IPS-20b (cell line): ENCODE results near the gene CGB3.
"Not testable (repeated sequence)": the region's sequence is repeated elsewhere in the genome, so short reads cannot be mapped to it uniquely, and the experiment has no call there.

Experiments used
- H3K27ac ChIP-seq: one replicate; pipeline ENCODE4 v1.5.1; 2013; ENCODE audit warnings: low read length
- H3K27me3 ChIP-seq: 2 replicates; pipeline ENCODE4 v1.6.1; 2013; ENCODE audit warnings: mild to moderate bottlenecking, low read length, inconsistent platforms; ENCODE audit not compliant: insufficient read depth
- H3K36me3 ChIP-seq: 2 replicates; pipeline ENCODE4 v1.6.1; 2013; ENCODE audit warnings: low read depth, mild to moderate bottlenecking, inconsistent platforms, low read length, moderate library complexity; ENCODE audit not compliant: insufficient read depth
- H3K4me1 ChIP-seq: 2 replicates; pipeline ENCODE4 v1.6.1; 2013; ENCODE audit warnings: mild to moderate bottlenecking, control low read depth, inconsistent platforms, low read length, moderate library complexity; ENCODE audit not compliant: insufficient read depth
- H3K4me3 ChIP-seq: 2 replicates; pipeline ENCODE4 v1.5.1; 2013; ENCODE audit warnings: mild to moderate bottlenecking, low read length, inconsistent platforms
- H3K9ac ChIP-seq: 2 replicates; pipeline ENCODE4 v1.6.1; 2013; ENCODE audit warnings: low read depth, mild to moderate bottlenecking, inconsistent platforms, low read length, moderate library complexity
- H3K9me3 ChIP-seq: 2 replicates; pipeline ENCODE4 v1.6.1; 2013; ENCODE audit warnings: mild to moderate bottlenecking, low read depth, low read length, inconsistent platforms; ENCODE audit not compliant: insufficient read depth

Gene CGB3

DNA sequence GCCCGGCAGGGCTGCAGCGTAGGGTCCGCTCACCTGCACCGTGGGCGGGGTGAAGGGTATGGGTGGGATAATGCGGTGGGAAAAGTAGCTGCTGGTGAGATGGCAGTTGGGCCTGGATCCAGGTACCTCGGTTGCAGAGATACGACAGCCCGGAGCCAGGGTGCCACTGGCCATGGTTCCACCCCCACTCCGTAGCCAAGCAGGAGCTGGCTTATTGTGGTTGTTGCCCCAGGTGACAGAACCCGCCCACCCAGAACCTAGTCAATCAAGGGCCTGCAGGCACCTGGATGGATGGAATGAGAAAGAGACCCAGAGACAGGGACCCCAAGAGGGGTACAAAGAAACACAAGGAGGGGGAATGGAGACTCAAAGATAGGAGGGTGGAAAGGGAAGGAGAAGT is 3.8 kb downstream of the CGB3 start:
- H3K4me1 ChIP-seq, result no peaks in the 10 kb centered on the region; the same call in 1 of the 2 replicates
- peaks cover 11% of the 10 kb centered on the region for H3K36me3 ChIP-seq
- H3K27me3 ChIP-seq, result peaks cover 47% of the 10 kb centered on the region
- no peaks in the 10 kb centered on the region for H3K9me3 ChIP-seq
- H3K9ac ChIP-seq, result no peak overlapping the region
- H3K27ac ChIP-seq, result no peak overlapping the region
- no peak overlapping the region for H3K4me3 ChIP-seq

DNA sequence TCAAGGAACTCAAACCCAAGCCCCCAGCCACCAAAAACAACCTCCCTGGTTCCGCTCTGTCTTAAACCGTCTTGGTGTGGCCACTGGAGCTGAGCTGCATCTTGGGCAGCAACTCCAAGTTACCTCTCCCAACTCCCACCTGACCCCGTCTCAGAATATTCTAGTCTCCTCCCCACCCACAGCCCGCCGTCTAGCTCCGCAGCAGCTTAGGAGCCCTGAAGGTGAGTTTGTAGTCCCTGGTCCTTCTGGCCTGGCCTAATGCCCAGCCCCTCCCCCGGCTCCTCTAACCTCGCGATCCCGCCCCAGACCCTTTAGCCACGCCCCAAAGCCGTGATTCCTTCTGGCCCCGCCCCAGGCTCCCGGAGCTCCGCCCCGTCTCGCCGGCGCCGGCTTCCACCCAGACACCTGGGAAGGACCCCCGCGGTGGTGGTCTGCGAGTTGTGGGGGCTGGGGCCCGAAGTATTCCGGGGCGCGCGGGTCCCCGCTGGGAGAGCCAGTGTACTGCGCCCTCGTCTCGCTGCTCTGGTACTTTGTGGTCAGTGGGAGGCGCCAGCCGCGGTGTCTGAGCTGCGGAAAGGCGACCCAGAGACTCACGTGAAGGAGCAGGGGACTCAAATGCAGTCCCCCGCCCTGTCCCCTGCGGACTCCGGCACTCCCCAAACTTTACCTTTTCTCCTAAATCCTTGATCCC is 4.7 kb downstream of the CGB3 start:
- no peak overlapping the region; the same call in 1 of the 2 replicates for H3K4me3 ChIP-seq

DNA sequence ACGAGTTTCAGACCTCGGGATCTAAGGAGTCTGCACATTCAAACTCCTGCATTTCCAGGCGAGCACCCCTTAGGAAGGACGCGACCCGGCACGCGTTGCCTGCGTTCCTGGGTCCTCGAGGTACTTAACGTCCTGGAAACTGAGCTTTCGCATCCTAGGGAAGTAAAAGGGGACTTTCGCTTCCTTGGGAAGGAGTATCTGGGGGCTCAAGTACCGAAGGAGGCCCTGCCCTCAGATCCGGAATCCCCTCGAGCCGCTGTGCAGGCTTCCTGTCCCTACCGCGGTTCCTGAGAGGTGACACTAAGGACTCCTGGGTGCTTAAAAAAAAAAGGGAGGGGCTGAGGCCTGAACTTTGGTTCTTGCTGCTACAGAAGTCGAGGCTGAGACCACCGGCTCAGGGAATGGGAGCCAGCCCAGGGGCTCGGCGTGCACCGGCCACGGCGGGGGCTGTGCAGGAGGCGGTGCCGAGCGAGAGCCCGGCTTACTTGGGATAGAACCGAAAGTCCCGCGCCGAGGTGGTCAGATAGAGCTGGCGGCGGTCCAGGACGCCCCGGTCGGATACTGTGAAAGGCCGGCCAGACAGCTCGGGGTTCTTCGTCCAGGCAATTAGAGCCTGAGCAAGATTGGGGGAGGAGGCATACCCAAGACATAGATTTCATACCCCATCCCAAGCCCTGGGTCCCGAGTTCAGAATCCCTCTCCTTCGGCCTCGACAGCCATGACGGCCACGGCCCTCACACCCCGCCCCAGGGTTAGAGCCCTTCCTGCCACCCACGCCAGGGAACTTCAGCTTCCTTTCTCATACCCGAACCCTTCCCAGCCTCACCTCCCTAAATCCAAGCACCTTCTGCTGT is 5.5 kb downstream of the CGB3 start:
- H3K27ac ChIP-seq, result not testable (repeated sequence)
- peak overlapping the region; percentile 50; the same call in 1 of the 2 replicates for H3K4me3 ChIP-seq

More for the DNA sequence above, 4.7 kb downstream of the CGB3 start:
- no peaks in the 10 kb centered on the region; the same call in 1 of the 2 replicates for H3K4me1 ChIP-seq
- peaks cover 21% of the 10 kb centered on the region for H3K36me3 ChIP-seq
- H3K9me3 ChIP-seq, result no peaks in the 10 kb centered on the region
- no peak overlapping the region for H3K9ac ChIP-seq
- H3K27me3 ChIP-seq, result peaks cover 47% of the 10 kb centered on the region
- no peak overlapping the region for H3K27ac ChIP-seq

DNA sequence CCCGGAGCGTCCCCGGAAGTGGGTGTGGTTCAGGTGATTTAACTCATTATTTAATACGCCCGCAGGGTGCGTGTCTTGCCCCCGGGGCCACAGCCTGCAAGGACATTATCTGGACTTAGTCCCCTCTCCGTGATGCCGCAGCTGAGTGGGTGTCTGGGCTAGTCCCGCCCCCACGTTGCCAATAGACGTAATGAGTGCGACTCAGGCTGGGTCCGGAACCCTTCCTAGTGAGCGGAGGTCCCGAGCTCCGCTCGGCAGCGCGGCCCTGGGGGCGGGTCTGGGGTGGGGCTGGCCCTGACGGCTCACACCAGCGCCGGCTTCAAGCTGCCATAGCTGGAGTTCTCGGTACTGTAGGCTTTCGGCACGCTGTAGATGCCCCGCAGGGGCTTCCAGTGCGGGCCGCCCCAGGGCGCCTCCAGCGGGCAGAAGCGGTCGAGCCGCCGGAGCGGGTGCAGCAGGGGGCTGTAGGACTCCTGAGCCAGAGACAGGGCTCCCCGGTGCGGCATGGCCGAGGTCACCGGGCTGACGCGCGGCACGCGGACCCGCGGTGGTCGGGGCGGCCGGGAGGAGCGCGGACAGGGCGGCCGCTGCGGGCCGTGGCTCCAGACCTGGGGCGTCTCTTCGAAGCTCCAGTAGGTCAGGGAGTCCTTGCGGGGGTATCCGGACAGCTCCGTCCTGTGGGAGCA is 6.3 kb downstream of the CGB3 start:
- peaks cover 47% of the 10 kb centered on the region for H3K27me3 ChIP-seq
- no peak overlapping the region for H3K27ac ChIP-seq
- peaks cover 34% of the 10 kb centered on the region for H3K36me3 ChIP-seq
- H3K4me1 ChIP-seq, result no peaks in the 10 kb centered on the region; the same call in 1 of the 2 replicates
- H3K9ac ChIP-seq, result no peak overlapping the region; the same call in 1 of the 2 replicates
- peak overlapping the region; percentile 50; the same call in 1 of the 2 replicates for H3K4me3 ChIP-seq
- no peaks in the 10 kb centered on the region for H3K9me3 ChIP-seq

More for the DNA sequence above, 5.5 kb downstream of the CGB3 start:
- not testable (repeated sequence) for H3K9me3 ChIP-seq, H3K9ac ChIP-seq, H3K4me1 ChIP-seq
- H3K27me3 ChIP-seq, result peaks cover 47% of the 10 kb centered on the region
- H3K36me3 ChIP-seq, result peaks cover 28% of the 10 kb centered on the region

DNA sequence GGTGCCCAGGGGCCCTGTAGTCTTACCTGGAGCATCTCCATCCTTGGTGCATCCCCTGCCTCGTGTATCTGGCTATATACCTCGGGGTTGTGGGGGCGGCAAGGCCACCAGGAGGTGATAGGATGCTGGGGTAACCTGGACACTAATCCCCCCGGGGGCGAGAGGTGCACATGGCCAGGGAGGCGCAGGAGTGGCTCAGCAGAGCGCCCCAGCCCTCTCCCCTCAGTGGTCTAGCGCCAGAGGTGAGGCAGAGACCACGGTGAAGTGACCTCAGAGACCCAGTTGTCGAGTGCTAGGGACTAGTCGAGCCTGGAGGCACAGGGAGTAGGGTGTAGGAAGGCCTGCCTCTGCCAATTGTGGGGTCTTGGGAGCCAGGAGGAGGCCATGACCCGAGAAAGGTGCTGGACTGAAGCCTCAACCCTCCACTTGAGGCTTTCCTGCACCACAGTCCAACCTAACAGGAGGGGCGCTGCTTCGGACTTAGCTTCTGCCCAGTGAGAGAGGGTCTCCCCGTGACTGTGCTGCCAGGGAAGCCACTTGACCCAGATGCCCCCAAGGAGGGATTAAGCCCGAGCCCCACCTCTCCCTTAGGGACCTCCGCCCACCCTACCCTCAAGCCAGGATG is 7.0 kb downstream of the CGB3 start, which contains the start of gene LHB:
Gene LHB (minus strand): TSS at position 51 of the 625 bp plus-strand sequence. CDS start 10 bp downstream, at position 41.
- Histone ChIP-seq H3K27me3 (peaks cover 46% of the 10 kb centered on the region), H3K36me3 (peaks cover 40% of the 10 kb centered on the region), H3K4me1 (no peaks in the 10 kb centered on the region; the same call in 1 of the 2 replicates), H3K9me3 (no peaks in the 10 kb centered on the region), H3K4me3 (peak within 1 kb of the TSS; percentile 50; the same call in 1 of the 2 replicates), H3K9ac (no peak within 1 kb of the TSS; the same call in 1 of the 2 replicates), H3K27ac (no peak within 1 kb of the TSS)

DNA sequence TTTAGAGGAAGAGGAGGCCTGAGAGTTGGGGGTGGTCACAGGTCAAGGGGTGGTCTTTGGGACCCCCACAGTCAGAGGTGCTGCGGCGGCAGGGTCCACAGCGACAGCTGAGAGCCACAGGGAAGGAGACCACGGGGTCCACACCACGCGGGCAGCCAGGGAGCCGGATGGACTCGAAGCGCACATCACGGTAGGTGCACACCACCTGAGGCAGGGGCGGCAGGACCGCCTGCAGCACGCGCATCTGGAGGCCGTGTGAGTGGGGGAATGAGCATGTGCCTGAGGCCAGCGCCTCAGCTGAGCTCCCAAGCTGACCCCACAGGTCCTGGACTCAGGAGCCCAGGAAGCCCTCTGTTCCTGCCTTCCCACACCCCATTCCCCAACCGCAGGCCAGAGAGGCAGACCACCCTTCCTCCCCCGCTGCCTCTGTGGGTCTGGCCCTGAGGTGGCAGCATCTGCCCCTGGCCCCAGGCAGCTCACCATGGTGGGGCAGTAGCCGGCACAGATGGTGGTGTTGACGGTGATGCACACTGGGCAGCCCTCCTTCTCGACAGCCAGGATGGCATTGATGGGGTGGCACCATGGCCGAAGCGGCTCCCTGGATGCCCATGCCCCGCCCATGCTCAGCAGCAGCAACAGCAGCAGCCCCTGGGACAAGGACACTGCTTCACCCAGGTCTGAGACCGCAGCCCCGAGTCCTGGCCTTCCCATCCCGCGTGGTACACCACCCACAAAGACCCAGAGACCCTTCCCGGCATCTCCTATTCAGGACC is 7.9 kb downstream of the CGB3 start:
- peaks cover 37% of the 10 kb centered on the region for H3K27me3 ChIP-seq
- H3K4me1 ChIP-seq, result no peaks in the 10 kb centered on the region; the same call in 1 of the 2 replicates
- no peak overlapping the region for H3K27ac ChIP-seq
- H3K9me3 ChIP-seq, result no peaks in the 10 kb centered on the region
- peaks cover 49% of the 10 kb centered on the region for H3K36me3 ChIP-seq
- H3K9ac ChIP-seq, result no peak overlapping the region
- no peak overlapping the region for H3K4me3 ChIP-seq

DNA sequence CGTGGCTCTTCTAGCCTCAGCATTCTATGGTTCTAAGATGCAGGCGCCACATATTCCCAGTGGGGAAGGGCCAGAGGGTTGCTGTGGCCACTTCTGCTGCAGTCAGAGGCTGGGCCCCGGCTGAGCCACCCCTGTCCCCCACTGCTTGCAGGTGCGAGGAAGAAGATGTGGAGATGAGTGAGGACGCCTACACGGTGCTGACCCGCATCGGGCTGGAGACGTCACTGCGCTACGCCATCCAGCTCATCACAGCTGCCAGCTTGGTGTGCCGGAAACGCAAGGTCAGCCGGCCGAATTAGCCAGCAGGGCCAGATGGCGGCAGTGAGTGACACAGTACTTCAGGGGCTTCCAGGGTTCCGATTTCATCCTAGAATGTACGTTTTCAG is 9.3 kb downstream of the CGB3 start:
- no peak overlapping the region for H3K4me3 ChIP-seq
- peaks cover 60% of the 10 kb centered on the region for H3K36me3 ChIP-seq
- peaks cover 24% of the 10 kb centered on the region for H3K27me3 ChIP-seq
- H3K9me3 ChIP-seq, result no peaks in the 10 kb centered on the region
- H3K9ac ChIP-seq, result no peak overlapping the region
- H3K4me1 ChIP-seq, result no peaks in the 10 kb centered on the region; the same call in 1 of the 2 replicates
- no peak overlapping the region for H3K27ac ChIP-seq

DNA sequence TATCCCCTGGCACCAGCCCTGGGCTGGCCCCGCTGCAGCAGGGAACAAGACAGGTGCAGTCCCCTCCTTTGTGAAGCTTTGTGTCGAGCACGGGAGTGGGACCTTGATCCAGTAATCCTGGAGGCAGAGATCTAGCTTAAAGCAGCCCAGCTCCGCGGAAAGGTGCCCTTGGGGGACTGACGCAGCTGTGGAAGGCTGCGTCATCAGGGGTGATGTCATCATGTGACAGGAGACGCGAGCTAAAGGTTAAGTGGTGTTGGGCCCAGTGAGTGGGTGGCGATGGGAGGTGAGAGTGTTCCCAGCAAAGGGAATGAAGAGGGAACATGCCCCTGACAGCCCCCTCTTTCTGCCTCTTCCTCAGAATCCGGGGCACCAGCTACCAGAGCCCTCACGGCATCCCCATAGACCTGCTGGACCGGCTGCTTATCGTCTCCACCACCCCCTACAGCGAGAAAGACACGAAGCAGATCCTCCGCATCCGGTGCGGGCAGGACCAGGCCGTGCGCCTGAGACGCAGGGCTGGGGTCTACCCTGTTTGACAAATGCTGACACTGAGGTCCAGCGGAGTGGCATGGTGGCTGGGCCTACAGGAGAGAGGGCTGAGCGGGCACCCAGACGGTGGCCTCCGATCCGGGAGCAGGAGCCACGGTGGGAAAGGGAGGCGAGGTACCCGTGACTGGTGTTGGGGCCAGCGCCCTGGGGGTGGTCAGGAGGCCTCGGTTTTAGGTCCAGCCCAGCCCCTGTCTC is 9.8 kb downstream of the CGB3 start:
- Histone ChIP-seq H3K36me3 (peaks cover 66% of the 10 kb centered on the region), H3K4me1 (no peaks in the 10 kb centered on the region; the same call in 1 of the 2 replicates), H3K4me3 (no peak overlapping the region), H3K9ac (no peak overlapping the region), H3K9me3 (no peaks in the 10 kb centered on the region), H3K27me3 (peaks cover 23% of the 10 kb centered on the region), H3K27ac (no peak overlapping the region)

DNA sequence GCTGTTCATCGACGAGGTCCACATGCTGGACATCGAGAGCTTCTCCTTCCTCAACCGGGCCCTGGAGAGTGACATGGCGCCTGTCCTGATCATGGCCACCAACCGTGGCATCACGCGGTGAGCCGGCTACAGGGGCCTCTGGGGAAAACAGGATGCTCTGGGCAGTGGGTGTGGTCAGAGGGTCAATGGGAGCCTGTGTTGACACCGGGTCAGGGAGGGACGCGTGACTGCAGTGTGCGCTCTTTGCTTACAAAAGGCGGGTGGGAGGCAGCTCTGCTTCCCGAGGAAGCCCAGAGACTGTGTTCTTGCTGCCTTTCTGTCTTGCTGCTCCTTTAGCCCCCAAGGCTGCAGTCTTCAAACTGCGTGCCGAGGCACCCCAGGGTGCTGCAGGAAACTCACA is 12.9 kb downstream of the CGB3 start:
- Histone ChIP-seq H3K9me3 (no peaks in the 10 kb centered on the region), H3K27me3 (no peaks in the 10 kb centered on the region), H3K9ac (no peak overlapping the region), H3K36me3 (peaks cover 79% of the 10 kb centered on the region), H3K4me1 (no peaks in the 10 kb centered on the region), H3K27ac (no peak overlapping the region), H3K4me3 (no peak overlapping the region)

DNA sequence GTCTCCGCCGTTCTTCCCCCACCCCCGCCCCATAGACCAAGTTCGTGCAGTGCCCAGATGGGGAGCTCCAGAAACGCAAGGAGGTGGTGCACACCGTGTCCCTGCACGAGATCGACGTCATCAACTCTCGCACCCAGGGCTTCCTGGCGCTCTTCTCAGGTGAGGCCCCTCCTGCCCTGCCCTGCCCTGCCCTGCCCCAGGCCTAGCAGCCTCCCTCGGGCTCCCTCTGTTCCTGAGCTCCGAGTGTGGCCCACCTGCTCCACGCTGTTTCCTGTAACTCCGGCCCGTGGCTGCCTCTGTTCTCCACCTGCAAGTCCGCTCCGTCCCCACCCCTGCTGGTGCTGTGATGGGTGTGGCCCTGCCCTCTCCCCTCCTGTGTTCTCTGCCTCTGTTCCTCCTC is 13.7 kb downstream of the CGB3 start:
- Histone ChIP-seq H3K9me3 (no peaks in the 10 kb centered on the region), H3K4me3 (no peak overlapping the region), H3K27ac (no peak overlapping the region), H3K36me3 (peaks cover 79% of the 10 kb centered on the region), H3K27me3 (no peaks in the 10 kb centered on the region), H3K4me1 (no peaks in the 10 kb centered on the region), H3K9ac (no peak overlapping the region)
